Measurements from ENCODE around the gene GRIFIN. TPM values are rescaled to one million over a fixed set of nuclear protein-coding genes. Genes with fewer than 3 reads are reported as not detected.

GRIFIN gene
- total RNA-seq, 2 experiments from 2014 or later: not detected

- peak overlapping the region; percentile 75 for H3K4me3 Mint-ChIP-seq
- H3K4me1 Mint-ChIP-seq (ENCODE audit: low read depth): peaks cover 62% of the 10 kb centered on the region
- peak overlapping the region; percentile 95 for H3K27ac Mint-ChIP-seq
- H3K9me3 Mint-ChIP-seq (ENCODE audit: insufficient read depth): no peaks in the 10 kb centered on the region
- H3K36me3 Mint-ChIP-seq (ENCODE audit: low read depth): no peaks in the 10 kb centered on the region
- no peak for DNase-seq
- POLR2A ChIA-PET: interaction anchor here (1.1 to 4.4 kb wide), 8 partner anchors 9 to 109 kb away, joined by 3 to 57 read pairs (median 4); partner anchors contain the start of genes CHST12 and LFNG
- CTCF ChIA-PET: interaction anchor here (0.8 to 1.5 kb wide), 3 partner anchors 11 to 147 kb away, joined by 3 to 7 read pairs (median 3); no protein-coding TSS in a partner anchor
- H3K27me3 Mint-ChIP-seq (ENCODE audit: low read depth): no peaks in the 10 kb centered on the region
- no peak for ATAC-seq
Measured at GRCh38 chr7:2511769-2512168, 35.6 kb upstream of the GRIFIN start.

- Mint-ChIP-seq H3K27me3 (ENCODE audit: low read depth) (no peaks in the 10 kb centered on the region), H3K4me1 (ENCODE audit: low read depth) (peaks cover 62% of the 10 kb centered on the region), H3K4me3 (peak overlapping the region; percentile 75), H3K27ac (peak overlapping the region; percentile 95), H3K36me3 (ENCODE audit: low read depth) (no peaks in the 10 kb centered on the region), H3K9me3 (ENCODE audit: insufficient read depth) (no peaks in the 10 kb centered on the region)
- CTCF ChIA-PET: interaction anchor here (0.7 to 1.5 kb wide), 6 partner anchors 11 to 199 kb away, joined by 3 to 7 read pairs (median 6); no protein-coding TSS in a partner anchor
- DNase-seq (peak; percentile 82), ATAC-seq (peak; percentile 38)
- POLR2A ChIA-PET: interaction anchor here (0.7 to 4.4 kb wide), 10 partner anchors 10 to 108 kb away, joined by 3 to 57 read pairs (median 4); partner anchors contain the start of genes CHST12, IQCE and LFNG
Measured at GRCh38 chr7:2510909-2511768, 34.9 kb upstream of the GRIFIN start.

GRCh38 chr7:2510130-2510776 lies 34.1 kb upstream of the GRIFIN start:
- ATAC-seq: no peak
- no peaks in the 10 kb centered on the region for H3K9me3 Mint-ChIP-seq (ENCODE audit: insufficient read depth)
- H3K27me3 Mint-ChIP-seq (ENCODE audit: low read depth): no peaks in the 10 kb centered on the region
- peaks cover 62% of the 10 kb centered on the region for H3K4me1 Mint-ChIP-seq (ENCODE audit: low read depth)
- CTCF ChIA-PET: interaction anchor here (0.7 to 1.5 kb wide), 4 partner anchors 12 to 45 kb away, joined by 3 to 7 read pairs (median 6); no protein-coding TSS in a partner anchor
- H3K4me3 Mint-ChIP-seq: peak overlapping the region; percentile 75
- POLR2A ChIA-PET: interaction anchor here (0.7 to 4.4 kb wide), 7 partner anchors 9 to 135 kb away, joined by 3 to 57 read pairs (median 7); partner anchors contain the start of gene LFNG
- no peaks in the 10 kb centered on the region for H3K36me3 Mint-ChIP-seq (ENCODE audit: low read depth)
- peak overlapping the region; percentile 95 for H3K27ac Mint-ChIP-seq
- DNase-seq: no peak

DNA sequence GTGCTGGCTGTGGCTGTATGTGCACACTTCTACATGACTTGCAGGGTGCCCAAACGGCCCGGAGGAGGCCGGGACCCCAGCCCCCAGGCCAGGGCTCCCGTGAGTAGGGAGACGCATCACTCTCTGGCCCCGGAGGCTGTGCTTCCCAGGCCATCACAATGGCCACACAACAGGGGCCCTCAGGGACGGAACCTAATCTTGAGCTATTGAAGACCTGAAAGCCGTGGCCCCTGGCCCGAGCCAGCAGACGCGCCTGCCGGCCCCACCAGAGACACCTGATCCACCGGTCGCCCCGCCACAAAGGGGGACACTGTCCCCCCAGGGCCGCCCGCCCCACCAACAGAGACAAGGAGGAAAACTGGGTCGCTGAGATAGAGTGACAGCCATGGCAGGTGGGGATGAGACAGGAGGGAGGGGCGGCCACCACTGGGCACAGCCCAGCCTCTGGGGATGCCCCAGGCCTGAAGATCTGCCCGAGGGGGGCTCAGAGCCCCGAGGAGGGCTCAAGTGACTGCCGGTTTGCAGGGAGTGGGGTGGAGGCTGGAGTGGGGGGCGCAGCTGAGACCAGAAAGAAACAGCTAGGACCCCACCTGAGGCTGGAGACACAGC lies 33.2 kb upstream of the GRIFIN start:
- no peaks in the 10 kb centered on the region for H3K36me3 Mint-ChIP-seq (ENCODE audit: low read depth)
- H3K9me3 Mint-ChIP-seq (ENCODE audit: insufficient read depth): no peaks in the 10 kb centered on the region
- H3K4me3 Mint-ChIP-seq: peak overlapping the region; percentile 70
- POLR2A ChIA-PET: interaction anchor here (0.7 to 4.4 kb wide), 6 partner anchors 8 to 136 kb away, joined by 3 to 57 read pairs (median 4); partner anchors contain the start of gene LFNG
- H3K27me3 Mint-ChIP-seq (ENCODE audit: low read depth): no peaks in the 10 kb centered on the region
- no peak for ATAC-seq
- CTCF ChIA-PET: interaction anchor here (1.5 kb wide), 1 partner anchor 13 kb away, joined by 3 read pairs; no protein-coding TSS in a partner anchor
- H3K27ac Mint-ChIP-seq: peak overlapping the region; percentile 92
- DNase-seq: no peak
- H3K4me1 Mint-ChIP-seq (ENCODE audit: low read depth): peaks cover 62% of the 10 kb centered on the region

DNA sequence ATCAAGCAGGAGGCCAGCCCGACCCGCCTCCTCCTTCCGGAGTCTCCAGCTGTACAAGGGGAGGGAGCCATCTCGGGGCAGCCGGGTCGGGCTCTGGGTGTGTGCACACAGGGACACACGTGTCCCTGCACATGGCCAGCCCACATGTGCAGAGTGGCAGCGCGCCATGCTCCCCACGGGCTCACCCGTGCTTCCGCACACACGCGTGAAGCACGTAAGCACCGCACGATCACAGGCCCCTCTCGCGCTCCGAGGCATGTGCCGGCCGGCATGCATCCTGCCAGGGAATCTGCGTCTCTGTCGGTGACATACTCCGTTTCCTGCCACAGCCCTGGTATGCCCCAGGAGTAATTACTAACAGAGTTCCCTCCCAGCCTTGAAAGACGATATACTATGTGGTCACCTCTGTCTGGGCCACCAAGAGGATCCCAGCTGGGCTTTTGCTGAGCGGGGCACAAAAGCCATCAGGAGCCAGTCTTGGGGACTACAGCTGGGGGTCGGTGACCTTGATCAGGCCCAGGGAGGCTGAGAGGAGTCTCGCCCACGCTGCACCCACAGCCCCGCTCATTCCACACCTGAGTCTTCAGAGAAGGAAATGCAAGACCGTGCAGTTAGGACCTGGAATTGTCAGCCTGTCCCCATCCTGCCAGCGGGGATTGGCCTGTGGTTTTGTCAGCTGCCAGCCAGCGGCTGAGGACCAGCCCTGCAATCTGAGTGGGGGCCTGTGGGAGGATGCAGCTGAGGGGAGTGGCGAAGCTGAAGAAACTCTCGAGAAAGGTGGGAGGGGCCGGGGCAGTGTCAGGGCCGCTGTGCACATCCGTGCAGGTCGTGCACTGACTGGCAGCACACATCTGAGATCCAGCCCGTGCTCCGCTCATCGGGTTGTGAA lies 32.4 kb upstream of the GRIFIN start:
- CTCF ChIA-PET: interaction anchor here (1.5 kb wide), 1 partner anchor 14 kb away, joined by 3 read pairs; no protein-coding TSS in a partner anchor
- Mint-ChIP-seq H3K4me1 (ENCODE audit: low read depth) (peaks cover 62% of the 10 kb centered on the region), H3K9me3 (ENCODE audit: insufficient read depth) (no peaks in the 10 kb centered on the region), H3K27ac (peak overlapping the region; percentile 92), H3K36me3 (ENCODE audit: low read depth) (no peaks in the 10 kb centered on the region), H3K27me3 (ENCODE audit: low read depth) (no peaks in the 10 kb centered on the region), H3K4me3 (peak overlapping the region; percentile 70)
- POLR2A ChIA-PET: interaction anchor here (0.9 to 4.4 kb wide), 6 partner anchors 9 to 136 kb away, joined by 3 to 57 read pairs (median 5); partner anchors contain the start of gene LFNG
- DNase-seq (peak; percentile 92), ATAC-seq (peak; percentile 76)

DNA sequence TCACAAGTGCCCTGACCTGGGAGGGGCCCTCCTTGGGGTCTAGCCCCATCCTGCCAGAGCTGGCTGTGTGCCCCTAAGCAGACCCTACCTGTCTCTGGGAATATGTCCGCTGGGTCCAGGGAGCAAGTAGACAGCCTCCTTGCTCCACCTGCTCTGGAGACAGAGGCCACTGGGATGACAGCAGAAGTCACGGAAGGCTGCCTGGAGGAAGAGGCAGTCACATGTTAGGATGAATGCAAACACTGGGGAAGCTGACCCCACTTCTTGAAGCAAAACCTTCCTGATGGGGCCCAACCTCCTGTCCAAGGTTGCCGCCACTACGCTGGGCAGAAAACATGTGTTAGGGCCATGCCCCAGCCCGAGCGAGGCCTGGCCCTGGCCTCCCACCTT lies 31.7 kb upstream of the GRIFIN start:
- ChIA-PET POLR2A (interaction anchor here (1.3 to 4.4 kb wide), 3 partner anchors 9 to 21 kb away, joined by 5 to 57 read pairs (median 8); partner anchors contain the start of gene LFNG), CTCF (no interaction called here)
- ATAC-seq (no peak), DNase-seq (no peak)
- no peaks in the 10 kb centered on the region for H3K27me3 Mint-ChIP-seq (ENCODE audit: low read depth)
- peak overlapping the region; percentile 70 for H3K4me3 Mint-ChIP-seq
- peaks cover 58% of the 10 kb centered on the region for H3K4me1 Mint-ChIP-seq (ENCODE audit: low read depth)
- H3K36me3 Mint-ChIP-seq (ENCODE audit: low read depth): no peaks in the 10 kb centered on the region
- H3K9me3 Mint-ChIP-seq (ENCODE audit: insufficient read depth): no peaks in the 10 kb centered on the region
- H3K27ac Mint-ChIP-seq: peak overlapping the region; percentile 92

DNA sequence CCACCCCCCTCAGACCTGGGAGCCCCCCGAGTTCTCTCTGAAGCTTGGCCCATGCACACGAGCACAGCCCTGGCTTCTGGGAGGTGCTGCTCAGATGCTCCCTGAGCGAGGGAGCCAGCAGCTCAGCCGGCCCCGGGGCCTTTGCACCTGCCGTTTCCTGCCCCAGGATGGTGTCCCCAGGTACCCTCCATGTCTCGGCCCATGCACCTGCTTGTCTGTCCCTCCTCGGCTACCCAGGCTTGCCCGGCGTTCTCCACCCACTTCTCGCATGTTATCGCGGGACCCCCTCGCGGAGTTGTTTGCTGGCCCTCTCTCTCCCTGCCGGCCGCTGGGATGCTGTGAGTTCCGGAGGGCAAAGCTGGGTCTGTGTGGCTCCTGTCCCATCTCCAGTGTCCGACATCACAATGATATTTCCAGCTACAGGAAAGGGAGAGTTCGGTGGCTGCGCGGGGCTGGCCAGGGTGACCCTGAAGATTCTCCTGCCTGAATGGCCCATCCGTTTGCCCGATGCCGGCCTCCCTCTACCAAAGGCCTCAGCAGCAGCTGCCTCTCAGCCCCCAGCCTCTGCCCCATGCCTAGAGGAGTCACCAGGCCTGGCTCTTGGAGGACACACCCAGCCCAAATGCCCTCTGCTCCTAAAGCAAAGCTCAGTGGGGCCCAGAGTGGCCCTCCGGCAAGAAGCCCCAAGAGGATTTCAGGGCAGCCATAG lies 31.2 kb upstream of the GRIFIN start:
- ChIA-PET CTCF (no interaction called here), POLR2A (interaction anchor here (1.3 to 4.4 kb wide), 3 partner anchors 8 to 22 kb away, joined by 5 to 57 read pairs (median 8); partner anchors contain the start of gene LFNG)
- Mint-ChIP-seq H3K27me3 (ENCODE audit: low read depth) (no peaks in the 10 kb centered on the region), H3K4me3 (no peak overlapping the region), H3K27ac (peak overlapping the region; percentile 92), H3K9me3 (ENCODE audit: insufficient read depth) (no peaks in the 10 kb centered on the region), H3K36me3 (ENCODE audit: low read depth) (no peaks in the 10 kb centered on the region), H3K4me1 (ENCODE audit: low read depth) (peaks cover 52% of the 10 kb centered on the region)
- DNase-seq (no peak), ATAC-seq (no peak)

GRCh38 chr7:2505401-2505800 lies 29.2 kb upstream of the GRIFIN start:
- no peaks in the 10 kb centered on the region for H3K36me3 Mint-ChIP-seq (ENCODE audit: low read depth)
- no peaks in the 10 kb centered on the region for H3K9me3 Mint-ChIP-seq (ENCODE audit: insufficient read depth)
- H3K4me1 Mint-ChIP-seq (ENCODE audit: low read depth): peaks cover 32% of the 10 kb centered on the region
- no peak overlapping the region for H3K27ac Mint-ChIP-seq
- H3K27me3 Mint-ChIP-seq (ENCODE audit: low read depth): peaks cover 2% of the 10 kb centered on the region
- ATAC-seq (no peak), DNase-seq (no peak)
- CTCF ChIA-PET: no interaction called here
- no peak overlapping the region for H3K4me3 Mint-ChIP-seq
- POLR2A ChIA-PET: no interaction called here

DNA sequence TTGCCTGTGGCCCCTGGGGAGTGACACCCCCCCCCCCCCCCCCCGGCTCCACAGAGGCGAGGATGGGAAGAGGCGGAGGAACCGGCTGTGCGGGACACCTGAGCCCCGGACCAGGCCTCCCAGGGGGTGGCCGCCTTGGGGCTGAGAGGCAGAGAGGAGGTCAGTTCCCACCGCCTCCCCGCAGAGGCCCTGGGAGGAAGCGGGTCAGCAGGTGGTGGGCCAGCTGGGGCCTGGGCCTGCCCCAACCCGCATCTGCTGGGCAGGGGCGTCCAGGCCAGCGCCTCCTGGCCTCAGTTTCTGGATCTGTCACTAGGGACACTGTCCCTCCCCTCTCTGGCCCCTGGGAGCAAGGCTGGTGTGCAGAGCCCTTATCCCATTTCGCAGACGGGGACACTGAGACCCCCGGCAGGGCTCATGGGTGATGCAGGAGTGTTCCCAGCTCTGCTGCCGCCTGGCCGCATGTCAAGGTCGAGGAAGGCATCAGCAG lies 28.7 kb upstream of the GRIFIN start:
- peaks cover 2% of the 10 kb centered on the region for H3K27me3 Mint-ChIP-seq (ENCODE audit: low read depth)
- ChIA-PET CTCF (no interaction called here), POLR2A (no interaction called here)
- H3K4me1 Mint-ChIP-seq (ENCODE audit: low read depth): peaks cover 28% of the 10 kb centered on the region
- no peak overlapping the region for H3K4me3 Mint-ChIP-seq
- DNase-seq (no peak), ATAC-seq (no peak)
- H3K36me3 Mint-ChIP-seq (ENCODE audit: low read depth): no peaks in the 10 kb centered on the region
- no peaks in the 10 kb centered on the region for H3K9me3 Mint-ChIP-seq (ENCODE audit: insufficient read depth)
- H3K27ac Mint-ChIP-seq: no peak overlapping the region

- Mint-ChIP-seq H3K27me3 (ENCODE audit: low read depth) (peaks cover 2% of the 10 kb centered on the region), H3K36me3 (ENCODE audit: low read depth) (no peaks in the 10 kb centered on the region), H3K9me3 (ENCODE audit: insufficient read depth) (no peaks in the 10 kb centered on the region), H3K4me3 (no peak overlapping the region), H3K4me1 (ENCODE audit: low read depth) (peaks cover 22% of the 10 kb centered on the region), H3K27ac (no peak overlapping the region)
- DNase-seq: no peak
- no peak for ATAC-seq
- POLR2A ChIA-PET: no interaction called here
- CTCF ChIA-PET: no interaction called here
Measured at GRCh38 chr7:2504128-2504888, 28.1 kb upstream of the GRIFIN start.
